Suprapubic skin (tissue), 3 donors: Measurements from ENCODE around the gene TRIM52.

Experiments
- CTCF ChIP-seq, 2 donors: fragments of 200-600 bp in 1 of 2; fragments of 450-650 bp in 1 of 2; sonication (generic) in 1 of 2; IDR thresholded peaks; one replicate each; pipeline ENCODE4 v1.5.1; 2016 to 2019; ENCODE audit warnings: antibody characterized with exemption in 2 of 2, mild to moderate bottlenecking in 1 of 2, moderate library complexity in 1 of 2
- EP300 ChIP-seq: sonication (generic); formaldehyde crosslinking; IDR thresholded peaks from one replicate; pipeline ENCODE4 v1.6.1; 2017; ENCODE audit warnings: antibody characterized with exemption
- POLR2A ChIP-seq, 2 donors: fragments of 450-650 bp; IDR thresholded peaks; one replicate each; pipeline ENCODE4 v1.6.1; 2017; ENCODE audit warnings: antibody characterized with exemption in 2 of 2, mild to moderate bottlenecking in 2 of 2, moderate library complexity in 2 of 2

GRCh38 chr5:181258576-181258975, 2.4 kb downstream of the TRIM52 start:
- TF ChIP-seq EP300 (no peak), CTCF (IDR thresholded peaks at IDR 0.05) (no peak), POLR2A (IDR thresholded peaks at IDR 0.05) (no peak)
